RWPE1 (cell line): ENCODE measurements around the gene GRB2.

ENCODE experiments used
- CTCF ChIA-PET: fragments of 350-600 bp; sonication (Branson Sonifier 250); formaldehyde crosslinking; extraction: SDS; loops from one replicate; lab custom pipeline; 2021; lab: Yijun Ruan, JAX
- POLR2A ChIA-PET: fragments of 400-600 bp; formaldehyde crosslinking; extraction: SDS; loops from one replicate; lab custom pipeline; 2020; ENCODE audit warnings: antibody characterized with exemption; ENCODE audit not compliant: low non-redundant PET; lab: Yijun Ruan, JAX
- DNase-seq: peaks from one replicate; pipeline ENCODE4 v3.0.0; 2012; ENCODE audit warnings: low spot score
- H3K27ac ChIP-seq: fragments of 450-650 bp; 2 replicates; pipeline ENCODE4 v1.5.1; 2017
- TF ChIP-seq, protein P1 (sequence below): fragments of 450-650 bp; conservative IDR thresholded peaks from 2 replicates; pipeline ENCODE4 v1.5.1; 2017; ENCODE audit warnings: low read depth, mild to moderate bottlenecking

Gene GRB2

DNA sequence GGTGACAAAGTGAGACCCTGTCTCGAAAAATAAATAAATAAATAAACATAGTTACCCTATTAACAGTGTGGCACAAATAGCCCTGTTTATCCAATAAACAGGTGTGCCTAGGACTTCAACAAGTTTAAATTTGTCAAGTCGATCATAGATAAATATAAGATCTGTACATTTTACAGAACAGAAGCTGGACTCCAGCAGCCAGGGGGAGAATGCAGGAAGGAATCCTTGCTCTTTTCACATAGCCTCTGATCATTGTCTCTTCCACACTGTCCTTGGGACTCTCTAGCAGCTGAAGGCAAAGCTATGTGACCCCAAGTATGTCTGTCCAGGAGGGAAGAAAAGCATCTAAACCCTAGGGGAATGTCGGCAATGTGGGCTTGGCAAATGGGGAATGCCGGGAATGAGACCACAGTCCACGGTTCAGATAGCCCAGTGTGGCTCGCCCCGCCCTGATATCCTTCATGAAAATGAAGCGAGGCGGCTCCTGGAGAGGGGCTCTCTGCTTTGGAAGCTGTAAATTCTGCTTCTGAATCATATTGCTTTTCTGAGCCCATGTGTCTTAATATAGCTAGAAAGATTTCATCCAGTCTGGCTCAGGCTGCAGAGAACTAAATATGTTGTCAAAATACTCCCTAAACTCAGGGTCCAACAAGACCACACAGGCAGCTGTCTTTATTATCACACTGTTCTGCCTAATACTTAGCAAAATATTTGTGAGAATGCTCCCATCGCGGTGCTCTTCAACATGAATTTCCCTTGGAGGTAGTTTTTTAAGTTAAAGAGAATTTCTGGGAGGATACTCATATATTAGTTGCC lies 24.9 kb upstream of the GRB2 start:
- no peak overlapping the region for H3K27ac ChIP-seq
- ChIA-PET CTCF (interaction anchor here (0.7 kb wide), 1 partner anchor 552 kb away, joined by 3 read pairs; no protein-coding TSS in a partner anchor), POLR2A (no interaction called here)
- DNase-seq = no peak
- TF ChIP-seq, protein P1, sequence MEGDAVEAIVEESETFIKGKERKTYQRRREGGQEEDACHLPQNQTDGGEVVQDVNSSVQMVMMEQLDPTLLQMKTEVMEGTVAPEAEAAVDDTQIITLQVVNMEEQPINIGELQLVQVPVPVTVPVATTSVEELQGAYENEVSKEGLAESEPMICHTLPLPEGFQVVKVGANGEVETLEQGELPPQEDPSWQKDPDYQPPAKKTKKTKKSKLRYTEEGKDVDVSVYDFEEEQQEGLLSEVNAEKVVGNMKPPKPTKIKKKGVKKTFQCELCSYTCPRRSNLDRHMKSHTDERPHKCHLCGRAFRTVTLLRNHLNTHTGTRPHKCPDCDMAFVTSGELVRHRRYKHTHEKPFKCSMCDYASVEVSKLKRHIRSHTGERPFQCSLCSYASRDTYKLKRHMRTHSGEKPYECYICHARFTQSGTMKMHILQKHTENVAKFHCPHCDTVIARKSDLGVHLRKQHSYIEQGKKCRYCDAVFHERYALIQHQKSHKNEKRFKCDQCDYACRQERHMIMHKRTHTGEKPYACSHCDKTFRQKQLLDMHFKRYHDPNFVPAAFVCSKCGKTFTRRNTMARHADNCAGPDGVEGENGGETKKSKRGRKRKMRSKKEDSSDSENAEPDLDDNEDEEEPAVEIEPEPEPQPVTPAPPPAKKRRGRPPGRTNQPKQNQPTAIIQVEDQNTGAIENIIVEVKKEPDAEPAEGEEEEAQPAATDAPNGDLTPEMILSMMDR = no peak

DNA sequence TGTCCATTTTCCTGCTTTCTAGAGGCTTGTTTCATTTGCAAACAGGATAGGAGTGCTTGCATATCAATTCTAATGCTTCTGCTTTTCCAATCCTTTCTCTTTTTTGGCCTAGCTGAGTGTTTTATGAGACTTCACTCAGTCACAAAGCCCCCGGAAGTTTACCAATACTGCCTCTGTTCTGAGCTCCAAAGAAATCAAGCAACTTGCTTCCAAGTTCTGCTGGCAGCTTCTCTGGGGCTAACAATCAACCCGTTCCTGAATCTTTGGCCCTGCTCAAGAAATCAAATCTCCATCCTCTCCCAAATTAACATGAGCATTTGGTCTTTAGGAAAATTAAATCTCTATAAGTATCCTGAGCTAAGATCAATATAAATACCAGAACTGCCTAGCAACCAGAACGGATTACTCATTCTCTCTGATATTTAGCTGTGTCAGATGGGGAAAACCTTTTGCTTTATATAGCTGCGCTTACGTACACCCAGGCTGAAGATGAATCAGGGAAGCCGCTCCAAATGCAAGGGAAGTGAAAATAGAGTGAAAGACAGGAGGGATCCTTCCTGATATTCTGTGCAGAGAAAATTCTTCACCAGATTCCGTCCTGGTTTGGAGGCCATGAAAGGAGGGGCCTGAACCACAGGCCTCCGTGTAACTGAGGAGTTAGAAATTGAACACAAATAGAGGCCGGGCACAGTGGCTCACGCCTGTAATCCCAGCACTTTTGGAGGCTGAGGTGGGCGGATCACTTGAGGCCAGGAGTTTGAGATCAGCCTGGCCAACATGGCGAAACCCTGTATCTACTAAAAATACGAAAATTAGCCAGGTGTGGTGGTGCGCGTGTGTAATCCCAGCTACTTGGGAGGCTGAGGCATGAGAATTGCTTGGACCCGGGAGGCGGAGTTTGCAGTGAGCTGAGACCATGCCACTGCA lies 23.3 kb upstream of the GRB2 start:
- peak overlapping the region; percentile 73 for H3K27ac ChIP-seq
- TF ChIP-seq, protein P1 = no peak
- ChIA-PET POLR2A (interaction anchor here (0.7 kb wide), 1 partner anchor 31 kb away, joined by 3 read pairs; no protein-coding TSS in a partner anchor), CTCF (no interaction called here)
- peak; percentile 62 for DNase-seq

DNA sequence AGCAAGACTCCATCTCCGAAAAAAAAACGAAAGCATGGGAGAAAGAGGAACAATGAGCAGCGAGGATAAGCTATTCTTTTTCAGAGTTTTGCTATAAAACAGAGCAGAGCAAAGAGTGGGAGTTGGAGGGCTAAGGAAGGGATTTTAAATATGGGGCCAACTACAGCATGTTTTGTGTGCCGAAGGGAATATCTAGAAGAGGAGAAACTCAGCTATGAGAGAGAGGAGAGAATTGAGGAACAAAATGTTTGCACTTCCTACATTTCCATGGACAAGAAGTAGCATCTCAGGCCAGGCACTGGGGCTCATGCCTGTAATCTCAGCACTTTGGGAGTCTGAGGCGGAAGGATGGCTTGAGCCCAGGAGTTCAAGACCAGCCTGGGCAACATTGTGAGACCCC lies 13.1 kb upstream of the GRB2 start:
- CTCF ChIA-PET = interaction anchor here (0.6 kb wide), 1 partner anchor 347 kb away, joined by 5 read pairs; no protein-coding TSS in a partner anchor
- POLR2A ChIA-PET = no interaction called here

DNA sequence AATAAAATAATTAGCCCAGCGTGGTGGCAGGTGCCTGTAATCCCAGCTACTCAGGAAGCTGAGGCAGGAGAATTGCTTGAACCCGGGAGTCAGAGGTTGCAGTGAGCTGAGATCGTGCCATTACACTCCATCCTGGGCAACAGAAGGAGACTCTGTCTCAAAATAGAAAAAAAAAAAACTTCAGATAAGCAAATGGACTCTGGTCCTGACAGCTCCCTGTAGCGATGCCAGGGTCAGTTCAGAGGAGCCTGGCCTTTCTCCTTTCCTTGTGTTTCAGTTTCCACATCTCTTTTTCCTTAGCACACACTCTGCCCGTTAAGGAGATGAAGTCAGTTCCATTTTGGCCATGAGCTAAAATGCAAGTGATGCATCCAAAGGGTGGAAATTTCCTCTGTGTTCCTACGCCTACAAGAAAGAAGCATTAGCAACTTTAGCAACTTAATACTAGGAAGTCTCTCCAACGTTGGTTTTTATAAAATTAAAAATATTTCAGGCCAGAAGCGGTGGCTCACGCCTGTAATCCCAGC lies 11.6 kb upstream of the GRB2 start:
- no peak for DNase-seq
- TF ChIP-seq, protein P1 = no peak
- ChIA-PET POLR2A (no interaction called here), CTCF (interaction anchor here (0.6 to 0.9 kb wide), 2 partner anchors 145 to 147 kb away, joined by 3 to 6 read pairs; no protein-coding TSS in a partner anchor)
- no peak overlapping the region for H3K27ac ChIP-seq

More for the DNA sequence above, 13.1 kb upstream of the GRB2 start:
- no peak for DNase-seq
- TF ChIP-seq, protein P1 = no peak
- H3K27ac ChIP-seq = no peak overlapping the region

DNA sequence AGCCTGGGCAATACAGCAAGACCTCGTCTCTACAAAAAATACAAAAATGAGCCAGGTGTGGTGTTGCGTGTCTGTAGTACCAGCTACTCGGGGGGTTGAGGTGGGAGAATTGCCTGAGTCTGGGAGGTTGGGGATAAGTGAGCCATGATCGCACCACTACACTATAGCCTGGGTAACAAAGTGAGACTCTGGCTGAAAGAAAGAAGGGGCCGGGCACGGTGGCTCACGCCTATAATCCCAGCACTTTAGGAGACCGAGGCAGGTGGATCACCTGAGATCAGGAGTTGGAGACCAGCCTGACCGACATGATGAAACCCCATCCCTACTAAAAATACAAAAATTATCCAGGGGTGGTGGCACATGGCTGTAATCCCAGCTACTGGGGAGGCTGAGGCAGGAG lies 10.5 kb upstream of the GRB2 start:
- DNase-seq = no peak
- ChIA-PET CTCF (no interaction called here), POLR2A (no interaction called here)

More for the DNA sequence above, 10.5 kb upstream of the GRB2 start:
- no peak overlapping the region for H3K27ac ChIP-seq
- TF ChIP-seq, protein P1 = no peak
